Naive thymus-derived CD4-positive, alpha-beta T cell (primary cell): Measurements from ENCODE around the gene SGSM1. TPM values are rescaled to one million over a fixed set of nuclear protein-coding genes. Genes with fewer than 3 reads are reported as not detected.

Source experiments
- ATAC-seq: fragments of 150-1000 bp; cut with Tn5 transposase; 2 replicates; pipeline ENCODE4 v1.10.0; 2021; ENCODE audit warnings: mild to moderate bottlenecking, moderate library complexity
- CTCF ChIA-PET: fragments of 350-600 bp; sonication (Branson Sonifier 250); formaldehyde crosslinking; loops from one replicate; lab custom pipeline; 2021; ENCODE audit warnings: antibody characterized with exemption; lab: Charles Lee
- POLR2A ChIA-PET: fragments of 350-600 bp; sonication (Branson Sonifier 250); formaldehyde crosslinking; loops from one replicate; lab custom pipeline; 2021; ENCODE audit warnings: antibody characterized with exemption, inconsistent platforms; lab: Charles Lee
- DNase-seq, 9 donors: peaks; one replicate each; pipeline versions ENCODE4 v3.0.0 to v3.0.0-alpha.2; 2020 to 2022; ENCODE audit warnings: mixed read lengths in 1 of 9
- H3K27ac ChIP-seq: one replicate; pipeline ENCODE4 v1.7.0; 2013; ENCODE audit warnings: mild to moderate bottlenecking, low read depth, low read length, moderate library complexity
- H3K27me3 ChIP-seq, 2 donors: one replicate each; pipeline ENCODE4 v1.7.0; 2013; ENCODE audit warnings: low read length in 2 of 2, mild to moderate bottlenecking in 2 of 2, moderate library complexity in 2 of 2; ENCODE audit not compliant: control insufficient read depth in 2 of 2, insufficient read depth in 2 of 2
- H3K36me3 ChIP-seq, 3 experiments: 1 replicate in 2 of 3; 2 replicates in 1 of 3; pipeline ENCODE4 v1.7.0; 2013; ENCODE audit warnings: low read length in 3 of 3, mild to moderate bottlenecking in 3 of 3, moderate library complexity in 1 of 3; ENCODE audit not compliant: insufficient read depth in 3 of 3, control insufficient read depth in 2 of 3
- H3K4me1 ChIP-seq, 2 donors: one replicate each; pipeline ENCODE4 v1.7.0; 2013; ENCODE audit warnings: low read length in 2 of 2, mild to moderate bottlenecking in 2 of 2, moderate library complexity in 1 of 2; ENCODE audit not compliant: control insufficient read depth in 2 of 2, insufficient read depth in 2 of 2
- H3K4me3 ChIP-seq: 2 replicates; pipeline ENCODE4 v1.7.0; 2013; ENCODE audit warnings: mild to moderate bottlenecking, low read length
- H3K9me3 ChIP-seq, 3 experiments: 1 replicate in 2 of 3; 2 replicates in 1 of 3; pipeline ENCODE4 v1.7.0; 2013; ENCODE audit warnings: low read length in 3 of 3; ENCODE audit not compliant: control insufficient read depth in 2 of 3
- H3K27ac Mint-ChIP-seq, 9 donors: one replicate each; pipeline ENCODE4 v1.8.0; 2020 to 2022; ENCODE audit warnings: mixed read lengths in 9 of 9, mild to moderate bottlenecking in 8 of 9, moderate library complexity in 5 of 9, inconsistent platforms in 2 of 9
- H3K27me3 Mint-ChIP-seq, 5 donors: one replicate each; pipeline ENCODE4 v1.8.0; 2021 to 2022; ENCODE audit warnings: mixed read lengths in 5 of 5, mild to moderate bottlenecking in 1 of 5
- H3K36me3 Mint-ChIP-seq, 5 donors: one replicate each; pipeline ENCODE4 v1.8.0; 2020 to 2022; ENCODE audit warnings: mixed read lengths in 5 of 5, mild to moderate bottlenecking in 3 of 5, inconsistent platforms in 1 of 5
- H3K4me1 Mint-ChIP-seq, 7 donors: one replicate each; pipeline ENCODE4 v1.8.0; 2020 to 2022; ENCODE audit warnings: mixed read lengths in 7 of 7, mild to moderate bottlenecking in 3 of 7, inconsistent platforms in 1 of 7
- H3K4me3 Mint-ChIP-seq, 10 donors: one replicate each; pipeline ENCODE4 v1.8.0; 2020 to 2022; ENCODE audit warnings: mild to moderate bottlenecking in 10 of 10, mixed read lengths in 10 of 10, moderate library complexity in 6 of 10, inconsistent platforms in 2 of 10
- H3K9me3 Mint-ChIP-seq, 11 donors: one replicate each; pipeline ENCODE4 v1.8.0; 2020 to 2022; ENCODE audit warnings: mixed read lengths in 11 of 11, mild to moderate bottlenecking in 4 of 11, inconsistent platforms in 1 of 11, moderate library complexity in 1 of 11
- intact Hi-C, 2 donors: fragments of 100-400 bp; cut with micrococcal nuclease; formaldehyde crosslinking; loops; one replicate each; pipeline ENCODE4 v1.15.1; 2023
- polyA plus RNA-seq, 2 donors: library from polyadenylated mRNA; unstranded; fragments of 300-500 nt; fragmentation: Illumina TruSeq; gene quantifications; one replicate each; pipeline ENCODE4 v1.2.3, GENCODE V29; 2021
- total RNA-seq, 6 experiments: library from RNA in 5 of 6; stranded (reverse) in 5 of 6; gene quantifications; 1 replicate in 5 of 6; 2 replicates in 1 of 6; pipeline ENCODE4 v1.2.3 and lab custom pipeline; 2021 to 2026

Gene SGSM1
- total and polyA plus RNA-seq, 7 experiments from 2014 or later: 0.29 to 3.3 (median 2.4) TPM

GRCh38 chr22:24843048-24843447 lies 37.0 kb downstream of the SGSM1 start:
- Histone ChIP-seq H3K36me3 (no peaks in the 10 kb centered on the region), H3K27me3 (no peaks in the 10 kb centered on the region), H3K27ac (no peak overlapping the region), H3K9me3 (no peaks in the 10 kb centered on the region), H3K4me3 (no peak overlapping the region), H3K4me1 (peaks cover 0 to 12% of the 10 kb centered on the region in 2 donors)
- peaks cover 0 to 12% (median 4%) of the 10 kb centered on the region in 7 donors for H3K4me1 Mint-ChIP-seq
- DNase-seq: no peak
- ATAC-seq: no peak
- H3K4me3 Mint-ChIP-seq: no peak overlapping the region
- POLR2A ChIA-PET: interaction anchor here (0.6 kb wide), 1 partner anchor 272 kb away, joined by 3 read pairs; no protein-coding TSS in a partner anchor
- no peaks in the 10 kb centered on the region for H3K9me3 Mint-ChIP-seq
- intact Hi-C loops: no loop called here
- H3K36me3 Mint-ChIP-seq: peaks cover 0 to 7% (median 0%) of the 10 kb centered on the region in 5 donors
- H3K27me3 Mint-ChIP-seq: peaks cover 0 to 4% (median 0%) of the 10 kb centered on the region in 5 donors
- CTCF ChIA-PET: no interaction called here
- H3K27ac Mint-ChIP-seq: no peak overlapping the region

- ATAC-seq: peak; percentile 61
- Histone ChIP-seq H3K36me3 (no peaks in the 10 kb centered on the region), H3K9me3 (no peaks in the 10 kb centered on the region), H3K27ac (no peak overlapping the region), H3K4me1 (peaks cover 0 to 12% of the 10 kb centered on the region in 2 donors), H3K4me3 (no peak overlapping the region), H3K27me3 (no peaks in the 10 kb centered on the region)
- Mint-ChIP-seq H3K9me3 (no peaks in the 10 kb centered on the region), H3K36me3 (peaks cover 0 to 7% (median 0%) of the 10 kb centered on the region in 5 donors), H3K4me1 (peaks cover 0 to 12% (median 4%) of the 10 kb centered on the region in 7 donors), H3K27ac (no peak overlapping the region), H3K27me3 (peaks cover 0 to 4% (median 0%) of the 10 kb centered on the region in 5 donors), H3K4me3 (peak overlapping the region in 1 of 10 donors; percentile 43)
- no peak for DNase-seq
- ChIA-PET CTCF (interaction anchor here (0.7 kb wide), 1 partner anchor 60 kb away, joined by 3 read pairs; no protein-coding TSS in a partner anchor), POLR2A (no interaction called here)
- intact Hi-C loops: no loop called here
Measured at GRCh38 chr22:24845041-24845898, 39.3 kb downstream of the SGSM1 start.

GRCh38 chr22:24847490-24847889 lies 41.5 kb downstream of the SGSM1 start:
- H3K4me1 Mint-ChIP-seq: peaks cover 0 to 14% (median 5%) of the 10 kb centered on the region in 7 donors
- H3K27me3 ChIP-seq: no peaks in the 10 kb centered on the region
- peaks cover 0 to 4% (median 0%) of the 10 kb centered on the region in 5 donors for H3K27me3 Mint-ChIP-seq
- no peak overlapping the region for H3K4me3 Mint-ChIP-seq
- POLR2A ChIA-PET: no interaction called here
- ATAC-seq (no peak), DNase-seq (no peak)
- intact Hi-C loops: no loop called here
- H3K4me1 ChIP-seq: peaks cover 0 to 12% of the 10 kb centered on the region in 2 donors
- H3K9me3 ChIP-seq: no peaks in the 10 kb centered on the region
- no peaks in the 10 kb centered on the region for H3K36me3 ChIP-seq
- CTCF ChIA-PET: no interaction called here
- no peak overlapping the region for H3K4me3 ChIP-seq
- no peak overlapping the region for H3K27ac Mint-ChIP-seq
- H3K36me3 Mint-ChIP-seq: no peaks in the 10 kb centered on the region
- no peaks in the 10 kb centered on the region for H3K9me3 Mint-ChIP-seq
- H3K27ac ChIP-seq: no peak overlapping the region

- no peak for ATAC-seq
- peaks cover 0 to 4% (median 0%) of the 10 kb centered on the region in 5 donors for H3K27me3 Mint-ChIP-seq
- no peaks in the 10 kb centered on the region for H3K9me3 ChIP-seq
- peaks cover 0 to 12% of the 10 kb centered on the region in 2 donors for H3K4me1 ChIP-seq
- H3K36me3 ChIP-seq: no peaks in the 10 kb centered on the region
- ChIA-PET CTCF (interaction anchor here (3.1 kb wide), 1 partner anchor 79 kb away, joined by 25 read pairs; no protein-coding TSS in a partner anchor), POLR2A (interaction anchor here (0.7 kb wide), 2 partner anchors 40 to 648 kb away, joined by 3 to 5 read pairs; no protein-coding TSS in a partner anchor)
- DNase-seq: no peak
- no peaks in the 10 kb centered on the region for H3K9me3 Mint-ChIP-seq
- H3K4me1 Mint-ChIP-seq: peaks cover 0 to 14% (median 5%) of the 10 kb centered on the region in 7 donors
- intact Hi-C loops: no loop called here
- no peak overlapping the region for H3K27ac ChIP-seq
- H3K4me3 ChIP-seq: no peak overlapping the region
- no peak overlapping the region for H3K4me3 Mint-ChIP-seq
- no peaks in the 10 kb centered on the region for H3K36me3 Mint-ChIP-seq
- H3K27me3 ChIP-seq: no peaks in the 10 kb centered on the region
- H3K27ac Mint-ChIP-seq: no peak overlapping the region
Measured at GRCh38 chr22:24848559-24849168, 42.7 kb downstream of the SGSM1 start.

- Mint-ChIP-seq H3K4me3 (no peak overlapping the region), H3K27ac (no peak overlapping the region), H3K9me3 (no peaks in the 10 kb centered on the region), H3K27me3 (no peaks in the 10 kb centered on the region), H3K36me3 (peaks cover 0 to 15% (median 6%) of the 10 kb centered on the region in 5 donors), H3K4me1 (peaks cover 0 to under 1% (median 0%) of the 10 kb centered on the region in 7 donors)
- no peak for DNase-seq
- Histone ChIP-seq H3K9me3 (no peaks in the 10 kb centered on the region), H3K36me3 (no peaks in the 10 kb centered on the region), H3K27me3 (no peaks in the 10 kb centered on the region), H3K4me3 (no peak overlapping the region), H3K4me1 (no peaks in the 10 kb centered on the region), H3K27ac (no peak overlapping the region)
- ChIA-PET CTCF (no interaction called here), POLR2A (no interaction called here)
- no peak for ATAC-seq
- intact Hi-C loops: no loop called here
Measured at GRCh38 chr22:24855794-24856193, 49.8 kb downstream of the SGSM1 start.

GRCh38 chr22:24857576-24857975 lies 51.6 kb downstream of the SGSM1 start:
- Histone ChIP-seq H3K4me3 (no peak overlapping the region), H3K9me3 (no peaks in the 10 kb centered on the region), H3K27ac (no peak overlapping the region), H3K36me3 (no peaks in the 10 kb centered on the region), H3K4me1 (no peaks in the 10 kb centered on the region), H3K27me3 (no peaks in the 10 kb centered on the region)
- intact Hi-C loops: no loop called here
- ATAC-seq (no peak), DNase-seq (no peak)
- H3K27ac Mint-ChIP-seq: no peak overlapping the region
- H3K4me1 Mint-ChIP-seq: no peaks in the 10 kb centered on the region
- no peak overlapping the region for H3K4me3 Mint-ChIP-seq
- ChIA-PET POLR2A (no interaction called here), CTCF (interaction anchor here (0.6 kb wide), 2 partner anchors 378 to 662 kb away, joined by 3 to 4 read pairs; no protein-coding TSS in a partner anchor)
- peaks cover 0 to 15% (median 7%) of the 10 kb centered on the region in 5 donors for H3K36me3 Mint-ChIP-seq
- no peaks in the 10 kb centered on the region for H3K9me3 Mint-ChIP-seq
- H3K27me3 Mint-ChIP-seq: no peaks in the 10 kb centered on the region
